ENCODE data around the gene ZEB2.

The ZEB2 gene

GRCh38 chr2:144530596-144530995, 10.7 kb upstream of the ZEB2 start:
- H3K9me3 ChIP-seq (ENCODE audit: insufficient read depth, low read length), result no peaks in the 10 kb centered on the region
- no peaks in the 10 kb centered on the region for H3K9me2 ChIP-seq (replicated peaks; ENCODE audit: insufficient read depth, low read length)
- H3F3A ChIP-seq (ENCODE audit: insufficient read depth), result no peaks in the 10 kb centered on the region
- no peak overlapping the region for H3K4me3 ChIP-seq (ENCODE audit: insufficient read depth, low read length, poor library complexity, severe bottlenecking)
- H3K36me3 ChIP-seq (ENCODE audit: low read length), result no peaks in the 10 kb centered on the region
- no peak overlapping the region for H3K9ac ChIP-seq (ENCODE audit: low read length)
- no peaks in the 10 kb centered on the region for H3K79me2 ChIP-seq (ENCODE audit: insufficient read depth, low read length)
- no peak overlapping the region for H3K27ac ChIP-seq (ENCODE audit: low read depth, low read length)
- no peak overlapping the region for H2AFZ ChIP-seq (ENCODE audit: low read depth, low read length, severe bottlenecking)
- no peak overlapping the region for H3K4me2 ChIP-seq (ENCODE audit: low read depth, low read length, poor library complexity, severe bottlenecking)
- no peaks in the 10 kb centered on the region for H4K20me1 ChIP-seq (ENCODE audit: low read depth, low read length)
- no peak for TF ChIP-seq EZH2phosphoT487 (conservative IDR thresholded peaks at IDR 0.05; ENCODE audit: low read length)
- no peak for TF ChIP-seq CTCF (IDR thresholded peaks at IDR 0.05; ENCODE audit: insufficient read depth, low read length, poor library complexity, severe bottlenecking)
- H3K27me3 ChIP-seq (ENCODE audit: low read length), result no peaks in the 10 kb centered on the region

- Histone ChIP-seq H3K9ac (ENCODE audit: low read length) (no peak overlapping the region), H2AFZ (ENCODE audit: low read depth, low read length, severe bottlenecking) (no peak overlapping the region), H3K27ac (ENCODE audit: low read depth, low read length) (no peak overlapping the region), H3F3A (ENCODE audit: insufficient read depth) (peaks cover 4% of the 10 kb centered on the region; the same call in 1 of the 2 replicates), H4K20me1 (ENCODE audit: low read depth, low read length) (no peaks in the 10 kb centered on the region), H3K36me3 (ENCODE audit: low read length) (no peaks in the 10 kb centered on the region), H3K9me2 (replicated peaks; ENCODE audit: insufficient read depth, low read length) (no peaks in the 10 kb centered on the region), H3K27me3 (ENCODE audit: low read length) (no peaks in the 10 kb centered on the region), H3K4me2 (ENCODE audit: low read depth, low read length, poor library complexity, severe bottlenecking) (no peak overlapping the region), H3K4me3 (ENCODE audit: insufficient read depth, low read length, poor library complexity, severe bottlenecking) (no peak overlapping the region), H3K9me3 (ENCODE audit: insufficient read depth, low read length) (no peaks in the 10 kb centered on the region), H3K79me2 (ENCODE audit: insufficient read depth, low read length) (no peaks in the 10 kb centered on the region)
- no peak for TF ChIP-seq CTCF (IDR thresholded peaks at IDR 0.05; ENCODE audit: insufficient read depth, low read length, poor library complexity, severe bottlenecking)
- no peak for TF ChIP-seq EZH2phosphoT487 (conservative IDR thresholded peaks at IDR 0.05; ENCODE audit: low read length)
Observed at GRCh38 chr2:144529841-144530240, 9.9 kb upstream of the ZEB2 start.

GRCh38 chr2:144528108-144528507, 8.2 kb upstream of the ZEB2 start:
- Histone ChIP-seq H3K36me3 (ENCODE audit: low read length) (no peaks in the 10 kb centered on the region), H3K9me2 (replicated peaks; ENCODE audit: insufficient read depth, low read length) (no peaks in the 10 kb centered on the region), H3K9me3 (ENCODE audit: insufficient read depth, low read length) (no peaks in the 10 kb centered on the region), H4K20me1 (ENCODE audit: low read depth, low read length) (no peaks in the 10 kb centered on the region), H3K9ac (ENCODE audit: low read length) (no peak overlapping the region), H2AFZ (ENCODE audit: low read depth, low read length, severe bottlenecking) (no peak overlapping the region), H3K4me2 (ENCODE audit: low read depth, low read length, poor library complexity, severe bottlenecking) (no peak overlapping the region), H3F3A (ENCODE audit: insufficient read depth) (peaks cover 4% of the 10 kb centered on the region; the same call in 1 of the 2 replicates), H3K27me3 (ENCODE audit: low read length) (no peaks in the 10 kb centered on the region), H3K4me3 (ENCODE audit: insufficient read depth, low read length, poor library complexity, severe bottlenecking) (no peak overlapping the region), H3K27ac (ENCODE audit: low read depth, low read length) (no peak overlapping the region), H3K79me2 (ENCODE audit: insufficient read depth, low read length) (no peaks in the 10 kb centered on the region)
- TF ChIP-seq EZH2phosphoT487 (conservative IDR thresholded peaks at IDR 0.05; ENCODE audit: low read length) (no peak), CTCF (IDR thresholded peaks at IDR 0.05; ENCODE audit: insufficient read depth, low read length, poor library complexity, severe bottlenecking) (no peak)

Measured in SU-DHL-6 (cell line).